ENCODE data around the gene TNNI2.
"Not testable (repeated sequence)": the region's sequence is repeated elsewhere in the genome, so short reads cannot be mapped to it uniquely, and the experiment has no call there.

Gene TNNI2

DNA sequence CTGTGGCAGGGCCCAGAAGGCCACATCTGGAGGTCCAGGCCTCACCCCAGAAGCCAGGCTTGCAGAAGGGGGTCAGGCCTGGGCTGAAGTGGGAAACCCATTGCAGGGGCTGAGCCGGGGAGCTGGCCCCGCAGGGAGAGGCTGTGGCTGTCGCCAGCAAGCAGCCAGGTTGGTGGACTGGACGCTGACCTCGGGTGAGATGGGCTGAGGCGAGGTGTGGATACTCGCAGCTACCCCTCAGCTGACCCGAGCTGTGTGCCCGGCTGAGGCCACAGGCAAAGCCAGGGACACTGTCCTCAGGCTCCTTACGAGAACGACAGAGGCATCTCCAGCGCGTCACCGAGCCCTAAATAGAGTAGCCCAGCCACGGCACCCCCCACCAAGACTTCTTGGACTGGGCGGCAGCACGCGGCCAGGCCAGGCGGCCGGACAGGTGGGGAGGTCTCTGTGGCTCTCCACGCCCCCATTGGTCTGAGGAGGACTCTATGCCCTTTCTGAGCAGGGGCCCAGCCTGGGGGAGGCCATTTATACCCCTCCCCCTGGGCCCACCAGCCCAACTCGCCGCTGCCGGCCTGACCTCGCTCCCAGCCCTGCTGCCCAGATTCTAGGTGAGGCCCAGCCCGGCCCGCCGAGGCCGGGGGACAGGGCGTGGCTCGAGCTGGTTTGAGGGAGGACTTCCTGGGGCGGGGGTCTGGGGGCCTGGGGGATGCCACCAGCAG lies at the start of gene TNNI2:
TSS of gene TNNI2 (plus strand) at position 556 of the 719 bp plus-strand sequence. CDS start 716 bp downstream, outside the sequence.
- no peak for DNase-seq
- in situ Hi-C loops (cut with HindIII; ENCODE audit: low pct_ligation_motif_present, low pct_unique_long_range_greater_than_20kb, low sequenced_read_pairs): no loop called here

DNA sequence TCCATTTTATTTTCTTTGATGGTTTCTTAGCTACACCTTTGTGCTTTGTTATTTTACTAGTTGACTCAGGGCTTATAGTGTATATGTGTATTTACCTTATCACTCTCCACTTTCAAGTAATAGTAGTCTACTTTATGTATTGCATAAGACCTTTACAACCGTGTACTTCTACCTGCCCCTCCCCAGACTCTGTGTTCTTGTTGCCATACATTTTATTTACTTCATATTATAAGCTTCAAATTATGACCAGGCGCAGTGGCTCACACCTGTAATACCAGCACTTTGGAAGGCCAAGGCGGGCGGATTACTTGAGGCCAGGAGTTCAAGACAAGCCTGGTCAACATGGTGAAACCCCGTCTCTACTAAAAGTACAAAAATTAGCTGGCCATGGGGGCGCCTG lies 46.9 kb upstream of the TNNI2 start:
- no peak for DNase-seq
- in situ Hi-C loops (cut with HindIII; ENCODE audit: low pct_ligation_motif_present, low pct_unique_long_range_greater_than_20kb, low sequenced_read_pairs): no loop called here

- in situ Hi-C loops (cut with HindIII; ENCODE audit: low pct_ligation_motif_present, low pct_unique_long_range_greater_than_20kb, low sequenced_read_pairs): no loop called here
- DNase-seq: no peak
These were observed 46.3 kb upstream of the TNNI2 start for GRCh38 chr11:1792461-1792860.

DNA sequence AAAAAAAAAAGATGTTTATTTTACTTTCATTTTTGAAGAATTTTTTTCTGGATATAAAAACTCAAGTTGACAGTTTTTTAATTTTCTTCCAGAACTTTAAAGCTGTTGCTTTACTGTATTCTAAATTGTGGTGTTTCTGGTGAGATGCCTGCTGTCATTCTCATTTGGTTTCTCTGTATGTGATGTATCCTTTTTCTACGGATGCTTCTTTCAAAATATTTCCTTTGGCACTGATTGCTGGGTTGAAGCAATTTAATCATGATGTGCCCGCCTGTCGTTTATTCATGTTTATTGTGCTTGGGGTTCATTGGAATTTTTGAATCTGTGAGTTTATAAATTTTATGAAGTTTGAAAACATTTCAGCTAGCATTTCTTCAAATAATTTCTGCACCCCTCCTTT lies 45.7 kb upstream of the TNNI2 start:
- in situ Hi-C loops (cut with HindIII; ENCODE audit: low pct_ligation_motif_present, low pct_unique_long_range_greater_than_20kb, low sequenced_read_pairs): no loop called here
- DNase-seq: no peak

DNA sequence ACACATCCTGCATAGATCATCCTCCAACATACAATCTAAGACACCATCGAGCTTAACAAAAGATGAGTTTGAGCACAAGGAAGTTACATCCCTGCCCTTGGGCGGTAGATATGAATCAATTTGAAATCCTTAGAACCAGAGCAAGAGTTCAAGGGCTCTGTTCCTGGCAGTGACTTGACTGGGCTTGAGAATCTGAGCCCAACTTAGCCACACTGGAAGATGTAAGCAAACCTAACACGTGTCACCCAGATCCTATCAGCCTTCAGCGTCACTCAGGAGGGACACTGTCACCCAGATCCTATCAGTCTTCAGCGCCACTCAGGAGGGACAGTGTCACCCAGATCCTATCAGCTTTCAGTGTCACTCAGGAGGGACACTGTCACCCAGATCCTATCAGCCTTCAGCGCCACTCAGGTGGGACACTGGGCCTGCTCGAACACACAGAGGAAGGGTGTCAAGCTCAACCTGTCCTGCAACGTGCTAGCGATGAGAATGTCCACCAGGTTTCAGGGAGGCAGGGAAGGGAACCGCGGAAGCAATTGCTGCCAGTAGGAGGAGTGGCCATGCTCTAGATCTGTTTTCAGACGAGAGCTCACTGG lies 42.3 kb upstream of the TNNI2 start:
- in situ Hi-C loops (cut with HindIII; ENCODE audit: low pct_ligation_motif_present, low pct_unique_long_range_greater_than_20kb, low sequenced_read_pairs): no loop called here
- no peak for DNase-seq

GRCh38 chr11:1797391-1798125 lies 41.2 kb upstream of the TNNI2 start:
- in situ Hi-C loops (cut with HindIII; ENCODE audit: low pct_ligation_motif_present, low pct_unique_long_range_greater_than_20kb, low sequenced_read_pairs): no loop called here
- DNase-seq: no peak

DNA sequence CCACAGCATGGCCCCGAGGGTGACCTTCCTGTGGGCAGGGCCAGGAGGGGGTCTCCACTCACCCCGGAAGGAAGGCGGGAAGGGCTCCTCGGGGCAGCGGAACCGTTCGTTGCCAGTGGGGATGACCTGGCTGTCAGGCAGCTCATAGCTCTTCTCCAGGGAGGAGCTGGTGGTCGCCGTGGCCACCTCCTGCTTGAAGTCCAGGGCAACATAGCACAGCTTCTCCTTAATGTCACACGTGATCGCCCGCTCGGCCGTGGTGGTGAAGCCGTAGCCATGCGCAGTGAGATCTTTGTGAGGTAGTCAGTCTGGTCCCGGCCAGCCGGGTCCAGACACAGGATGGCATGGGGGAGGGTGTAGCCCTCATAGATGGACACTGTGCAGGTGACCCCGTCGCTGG lies 35.5 kb upstream of the TNNI2 start:
- in situ Hi-C loops (cut with HindIII; ENCODE audit: low pct_ligation_motif_present, low pct_unique_long_range_greater_than_20kb, low sequenced_read_pairs): no loop called here
- DNase-seq: no peak

- DNase-seq; in situ Hi-C loops (cut with HindIII; ENCODE audit: low pct_ligation_motif_present, low pct_unique_long_range_greater_than_20kb, low sequenced_read_pairs): not testable (repeated sequence)
These were observed 34.8 kb upstream of the TNNI2 start for GRCh38 chr11:1803835-1804519.

DNA sequence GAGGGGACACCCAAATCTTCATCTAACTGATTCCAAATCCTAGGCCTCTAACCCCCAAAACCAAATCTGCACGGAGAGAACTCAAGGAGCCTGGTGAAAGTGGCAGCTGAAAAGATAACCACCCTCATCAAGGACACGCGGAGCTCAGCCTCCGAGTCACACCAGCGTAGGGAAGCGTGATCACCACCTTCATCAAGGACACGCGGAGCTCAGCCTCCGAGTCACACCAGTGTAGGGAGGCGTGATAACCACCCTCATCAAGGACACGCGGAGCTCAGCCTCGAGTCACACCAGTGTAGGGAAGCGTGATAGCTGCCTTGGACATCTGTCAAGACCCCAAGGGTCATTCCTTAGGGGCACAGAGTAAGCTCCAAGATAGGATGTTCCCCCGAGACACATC lies 33.3 kb upstream of the TNNI2 start:
- DNase-seq: no peak
- in situ Hi-C loops (cut with HindIII; ENCODE audit: low pct_ligation_motif_present, low pct_unique_long_range_greater_than_20kb, low sequenced_read_pairs): no loop called here

DNA sequence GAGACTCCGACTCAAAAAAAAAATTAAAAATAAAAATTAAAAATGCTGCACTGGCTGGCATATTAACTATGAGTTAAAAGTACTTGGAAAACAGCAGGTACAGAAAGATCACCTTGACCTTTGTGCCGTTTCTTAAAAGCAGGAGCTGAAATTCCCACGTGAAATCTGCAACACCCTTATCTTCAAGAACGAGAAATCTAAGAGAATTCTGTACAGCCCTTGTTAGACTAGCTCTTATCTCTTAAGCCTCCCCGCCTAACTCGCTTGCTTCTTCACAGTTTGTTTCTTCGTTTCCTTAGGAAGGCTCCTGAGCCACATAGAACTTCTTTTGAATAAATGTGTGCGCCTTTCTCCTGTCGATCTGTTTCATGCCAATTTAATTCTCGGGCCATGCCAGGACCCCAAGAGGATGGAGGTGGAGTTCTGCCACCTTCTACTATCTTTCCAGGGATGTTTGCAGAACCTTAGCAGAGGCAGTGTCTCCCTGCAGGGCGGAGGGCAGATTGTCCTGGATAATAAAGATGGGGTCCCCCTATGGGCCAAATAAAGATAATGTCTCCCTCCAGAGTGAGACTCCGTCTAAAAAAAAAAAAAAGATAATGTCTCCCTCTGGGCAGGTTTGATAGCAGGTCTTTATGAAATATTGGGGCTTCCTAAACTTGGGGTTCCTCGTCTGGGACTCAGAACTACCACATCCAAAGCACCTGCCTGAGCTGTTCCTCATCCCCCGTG lies 31.4 kb upstream of the TNNI2 start:
- no peak for DNase-seq
- in situ Hi-C loops (cut with HindIII; ENCODE audit: low pct_ligation_motif_present, low pct_unique_long_range_greater_than_20kb, low sequenced_read_pairs): no loop called here

GRCh38 chr11:1810761-1811160 lies 28.0 kb upstream of the TNNI2 start:
- no peak for DNase-seq
- in situ Hi-C loops (cut with HindIII; ENCODE audit: low pct_ligation_motif_present, low pct_unique_long_range_greater_than_20kb, low sequenced_read_pairs): no loop called here

DNA sequence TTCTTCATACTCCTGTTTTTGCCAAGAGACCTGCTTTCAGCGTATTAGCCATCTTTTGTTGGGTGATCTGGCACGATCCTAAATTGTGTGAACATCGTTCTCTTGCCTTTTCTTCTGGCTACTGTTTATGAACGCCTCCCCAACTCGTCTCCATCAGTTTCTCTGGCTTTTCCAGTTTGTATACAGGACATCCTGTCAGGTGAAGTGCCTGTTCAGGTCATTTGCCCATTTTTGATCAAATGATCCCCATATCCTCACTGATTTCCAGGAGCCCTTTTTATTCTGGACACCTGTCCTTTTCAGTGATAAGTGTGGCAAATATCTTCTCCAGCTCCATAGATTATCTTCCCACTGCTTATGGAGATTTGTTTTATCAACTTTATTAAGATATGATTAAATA lies 26.5 kb upstream of the TNNI2 start:
- DNase-seq: no peak
- in situ Hi-C loops (cut with HindIII; ENCODE audit: low pct_ligation_motif_present, low pct_unique_long_range_greater_than_20kb, low sequenced_read_pairs): no loop called here

DNA sequence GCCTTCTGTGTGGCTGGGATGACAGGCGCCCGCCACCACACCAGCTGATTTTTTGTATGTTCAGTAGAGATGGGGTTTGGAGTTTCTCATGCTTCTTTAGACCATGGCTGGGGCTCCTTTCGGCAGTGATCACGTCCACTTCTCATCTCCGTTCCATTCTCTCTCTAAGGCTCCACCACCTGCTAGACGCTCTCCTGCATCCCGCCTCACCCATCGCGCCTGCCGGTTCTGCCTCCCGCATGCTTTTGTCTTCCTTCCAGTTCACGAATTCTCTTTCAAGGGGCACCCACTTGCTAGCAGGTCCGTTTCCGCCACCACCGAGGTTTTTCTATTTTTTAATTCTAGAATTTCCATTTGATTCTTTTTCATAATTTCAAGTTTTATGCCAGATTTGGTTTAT lies 26.0 kb upstream of the TNNI2 start:
- no peak for DNase-seq
- in situ Hi-C loops (cut with HindIII; ENCODE audit: low pct_ligation_motif_present, low pct_unique_long_range_greater_than_20kb, low sequenced_read_pairs): no loop called here

DNA sequence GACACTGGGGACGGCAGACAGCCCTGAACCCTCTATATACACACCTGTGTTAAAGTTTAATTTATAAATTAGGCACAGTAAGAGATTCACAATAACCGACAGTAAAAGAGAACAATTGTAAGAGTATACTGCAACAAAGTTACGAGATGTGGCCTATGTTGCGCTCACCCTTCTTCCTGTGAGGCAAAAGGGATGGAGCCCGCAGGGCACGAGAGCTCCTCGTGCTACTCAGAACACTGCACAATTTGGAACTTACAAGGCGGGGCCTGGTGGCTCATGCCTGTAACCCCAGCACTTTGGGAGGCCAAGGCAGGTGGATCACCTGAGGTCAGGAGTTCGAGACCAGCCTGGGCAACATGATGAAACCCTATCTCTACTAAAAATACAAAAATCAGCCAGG lies 25.4 kb upstream of the TNNI2 start:
- DNase-seq; in situ Hi-C loops (cut with HindIII; ENCODE audit: low pct_ligation_motif_present, low pct_unique_long_range_greater_than_20kb, low sequenced_read_pairs): not testable (repeated sequence)

GRCh38 chr11:1814691-1815090 lies 24.1 kb upstream of the TNNI2 start:
- in situ Hi-C loops (cut with HindIII; ENCODE audit: low pct_ligation_motif_present, low pct_unique_long_range_greater_than_20kb, low sequenced_read_pairs): no loop called here
- DNase-seq: no peak

DNA sequence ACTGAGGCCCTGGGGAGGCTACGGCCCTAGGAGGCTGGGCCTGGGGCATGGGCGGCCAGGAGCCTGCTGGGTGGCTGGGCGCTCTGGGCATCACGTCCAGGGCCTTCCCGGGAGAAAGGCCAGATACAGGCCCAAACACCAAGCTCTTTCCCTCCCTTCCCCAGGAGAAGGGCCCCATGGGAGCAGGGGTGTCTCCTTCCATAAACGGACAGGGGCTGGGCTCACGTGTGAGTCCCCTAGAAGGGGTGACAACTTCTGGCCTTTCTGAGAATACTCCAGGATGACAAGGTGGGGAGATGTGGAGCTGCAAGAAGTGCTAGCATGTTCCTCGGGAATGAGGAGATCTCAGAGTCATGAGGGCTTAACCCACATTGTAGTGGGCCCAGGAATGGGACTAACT lies 23.5 kb upstream of the TNNI2 start:
- in situ Hi-C loops (cut with HindIII; ENCODE audit: low pct_ligation_motif_present, low pct_unique_long_range_greater_than_20kb, low sequenced_read_pairs): no loop called here
- DNase-seq: no peak

DNA sequence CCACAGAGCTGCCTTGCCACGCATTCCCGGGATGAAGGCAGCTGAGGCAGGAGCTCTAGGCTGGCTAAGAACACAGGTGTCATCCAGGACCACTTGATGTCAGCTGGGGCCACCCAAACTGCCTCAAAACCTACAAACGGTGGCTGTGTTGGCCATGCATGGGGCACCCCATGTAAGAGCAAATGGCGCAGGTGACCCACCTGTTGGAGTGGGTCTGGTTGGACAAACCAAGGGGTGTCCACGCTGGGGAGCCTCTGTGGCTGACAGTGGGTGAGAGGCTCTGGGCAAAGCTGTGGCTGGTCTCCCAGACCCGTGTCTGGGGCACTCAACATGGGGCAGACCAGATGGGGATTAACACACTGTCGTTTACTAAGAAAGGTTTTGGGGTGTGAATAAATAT lies 23.0 kb upstream of the TNNI2 start:
- in situ Hi-C loops (cut with HindIII; ENCODE audit: low pct_ligation_motif_present, low pct_unique_long_range_greater_than_20kb, low sequenced_read_pairs): no loop called here
- DNase-seq: no peak

DNA sequence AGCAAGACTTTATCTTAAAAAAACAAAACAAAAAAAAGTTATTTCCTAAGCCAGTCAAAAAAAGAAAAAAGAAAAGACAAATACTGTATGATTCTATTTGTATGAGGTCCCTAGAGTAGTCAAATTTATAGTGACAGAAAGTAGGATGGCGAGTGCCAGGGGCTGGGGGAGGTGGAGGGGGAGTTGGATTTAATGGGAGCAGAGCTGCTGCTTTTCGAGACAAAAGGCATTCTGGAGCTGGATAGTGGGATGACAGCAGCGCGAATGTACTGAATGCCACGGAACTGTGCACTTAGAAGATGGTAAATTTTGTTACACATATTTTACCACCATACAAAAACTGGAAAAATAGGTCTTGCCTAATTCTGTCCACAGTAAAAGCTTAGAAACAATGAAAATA lies 21.8 kb upstream of the TNNI2 start:
- no peak for DNase-seq
- in situ Hi-C loops (cut with HindIII; ENCODE audit: low pct_ligation_motif_present, low pct_unique_long_range_greater_than_20kb, low sequenced_read_pairs): no loop called here

DNA sequence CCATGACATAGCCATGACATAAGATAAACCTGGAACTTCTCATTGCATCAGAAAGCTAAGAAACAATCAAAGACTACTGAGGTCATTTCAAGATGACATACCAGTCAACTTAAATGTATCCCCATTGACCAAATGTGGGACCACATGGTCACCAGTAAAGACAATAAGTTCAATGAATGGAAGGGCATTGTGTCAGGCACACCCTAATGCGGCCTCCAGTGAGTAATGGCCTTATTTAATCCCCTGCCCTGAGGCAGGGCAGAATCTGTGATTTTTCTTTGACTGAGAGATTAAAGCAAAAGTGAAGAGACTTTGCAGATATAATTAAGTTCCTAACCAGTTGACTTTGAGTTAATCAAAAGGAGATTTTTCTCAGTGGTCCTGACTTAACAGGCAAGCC lies 21.3 kb upstream of the TNNI2 start:
- no peak for DNase-seq
- in situ Hi-C loops (cut with HindIII; ENCODE audit: low pct_ligation_motif_present, low pct_unique_long_range_greater_than_20kb, low sequenced_read_pairs): no loop called here
